HTR-8/SVneo (cell line): ENCODE measurements around the gene ANKRD11.
"Not testable (repeated sequence)": the region's sequence is repeated elsewhere in the genome, so short reads cannot be mapped to it uniquely, and the experiment has no call there.

ENCODE experiments used
- DNase-seq: peaks from one replicate; pipeline ENCODE4 v3.0.0; 2011; ENCODE audit warnings: low spot score, mixed read lengths; ENCODE audit not compliant: insufficient read length
- FAIRE-seq: peaks from 2 replicates; lab custom pipeline; 2011; peaks lifted over from hg19 to GRCh38; lab: Jason Lieb, UNC

The ANKRD11 gene

DNA sequence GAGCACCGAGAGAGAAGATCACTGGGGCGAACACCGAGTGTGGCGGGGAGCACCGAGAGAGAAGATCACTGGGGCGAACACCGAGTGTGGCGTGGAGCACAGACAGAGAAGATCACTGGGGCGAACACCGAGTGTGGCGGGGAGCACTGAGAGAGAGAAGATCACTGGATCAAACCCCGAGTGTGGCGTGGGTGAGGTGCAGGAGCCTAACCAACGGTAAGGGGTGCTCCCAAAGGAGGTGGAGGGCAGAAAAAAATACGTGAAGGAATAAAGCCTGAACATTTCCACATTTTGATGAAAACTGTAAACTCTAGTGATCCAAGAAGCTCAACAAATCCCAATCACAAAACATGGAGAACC lies 100.2 kb downstream of the ANKRD11 start:
- not testable (repeated sequence) for FAIRE-seq, DNase-seq

DNA sequence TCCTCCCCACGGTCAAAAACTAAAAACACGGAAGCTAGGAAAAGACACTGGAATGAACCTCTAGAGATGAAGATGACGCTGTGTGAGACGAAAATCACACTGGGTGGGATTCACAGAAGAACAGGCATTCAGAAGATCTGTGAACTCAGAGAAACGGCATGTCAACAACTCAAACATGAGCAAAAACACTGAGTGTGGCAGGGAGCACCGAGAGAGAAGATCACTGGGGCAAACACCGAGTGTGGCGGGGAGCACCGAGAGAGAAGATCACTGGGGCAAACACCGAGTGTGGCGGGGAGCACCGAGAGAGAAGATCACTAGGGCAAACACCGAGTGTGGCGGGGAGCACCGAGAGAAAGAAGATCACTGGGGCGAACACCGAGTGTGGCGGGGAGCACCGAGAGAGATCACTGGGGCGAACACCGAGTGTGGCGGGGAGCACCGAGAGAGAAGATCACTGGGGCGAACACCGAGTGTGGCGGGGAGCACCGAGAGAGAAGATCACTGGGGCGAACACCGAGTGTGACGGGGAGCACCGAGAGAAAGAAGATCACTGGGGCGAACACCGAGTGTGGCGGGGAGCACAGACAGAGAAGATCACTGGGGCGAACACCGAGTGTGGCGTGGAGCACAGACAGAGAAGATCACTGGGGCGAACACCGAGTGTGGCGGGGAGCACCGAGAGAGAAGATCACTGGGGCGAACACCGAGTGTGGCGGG lies 100.7 kb downstream of the ANKRD11 start:
- not testable (repeated sequence) for DNase-seq, FAIRE-seq

DNA sequence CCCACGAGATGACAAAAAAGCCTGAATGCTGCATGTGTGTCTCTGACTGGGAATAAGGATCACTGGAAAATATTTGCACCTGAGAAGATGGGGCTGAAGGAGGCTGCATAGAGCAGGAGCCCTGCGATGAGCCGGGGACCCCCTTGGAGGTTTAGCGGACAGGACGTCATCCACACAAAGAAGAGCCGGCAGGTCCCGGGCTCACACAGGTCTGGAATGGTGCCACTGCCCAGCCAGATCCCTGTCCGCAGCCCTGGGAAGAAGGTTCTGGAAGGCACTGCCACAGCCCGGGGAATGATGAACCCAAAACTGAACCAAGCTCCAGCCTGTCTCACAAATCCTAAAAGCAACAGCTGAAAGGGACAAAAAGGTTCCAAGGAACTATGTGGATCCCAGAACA lies 101.8 kb downstream of the ANKRD11 start:
- DNase-seq (no peak), FAIRE-seq (no peak)

DNA sequence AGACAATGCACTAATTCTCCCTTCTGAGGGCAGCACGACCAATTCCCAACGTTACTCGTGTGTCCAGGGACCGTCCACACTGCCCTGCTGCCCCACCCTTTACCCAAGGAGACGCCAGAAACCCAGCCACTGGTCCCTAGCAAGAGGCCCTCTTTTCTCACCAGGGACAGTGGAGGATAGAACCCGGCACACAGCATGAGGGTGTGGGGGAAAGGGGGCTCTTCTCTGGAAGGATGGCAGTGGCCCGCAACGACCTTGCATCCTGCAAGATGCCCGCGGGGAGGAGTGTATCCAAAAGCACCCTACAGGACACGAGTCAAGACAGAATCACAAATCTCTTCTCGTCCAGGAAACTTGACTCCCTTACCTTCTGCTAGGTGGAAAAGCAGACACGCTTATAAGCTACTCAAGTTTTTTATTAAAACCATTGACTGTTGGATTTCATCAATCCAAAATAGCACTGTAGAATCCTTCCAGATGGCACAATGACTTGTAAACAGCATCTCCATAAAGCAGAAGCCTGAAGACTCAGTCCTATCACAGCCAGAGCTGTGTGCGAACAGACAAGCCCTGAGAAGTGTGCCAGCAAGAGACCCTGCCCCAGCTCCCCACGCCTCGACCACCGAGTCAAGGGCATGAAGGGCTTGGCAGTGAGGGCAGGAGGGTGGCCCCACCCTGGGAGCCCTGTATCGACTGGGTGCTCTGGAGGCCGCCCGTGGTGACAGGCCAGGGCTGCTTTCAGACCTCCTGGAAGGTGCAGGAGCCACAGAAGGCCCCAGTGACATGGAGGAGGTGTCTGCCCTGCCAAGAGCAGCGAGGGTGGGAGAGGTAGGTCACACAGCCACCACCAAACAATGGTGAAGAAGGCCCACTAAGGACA lies 103.8 kb downstream of the ANKRD11 start:
- no peak for DNase-seq
- FAIRE-seq = no peak

DNA sequence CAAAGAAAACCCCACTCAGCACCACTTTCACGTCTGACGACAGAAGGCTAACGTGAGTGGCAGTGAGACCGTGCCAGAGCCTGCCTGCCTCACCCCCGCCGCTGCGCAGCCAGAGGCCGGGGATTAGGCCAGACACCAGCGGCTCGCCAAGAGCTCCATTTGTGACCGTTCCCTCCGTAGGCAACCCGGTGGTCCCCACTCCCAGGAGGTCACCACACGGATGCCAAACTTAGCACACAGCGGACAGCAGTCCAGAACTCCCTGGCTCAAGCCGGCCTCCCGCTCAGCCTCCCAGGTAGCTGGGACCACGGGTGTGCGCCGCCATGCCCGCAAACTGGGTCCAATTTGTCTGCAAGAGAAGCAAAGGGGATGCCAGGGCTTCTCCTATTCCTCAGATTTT lies 104.6 kb downstream of the ANKRD11 start:
- no peak for DNase-seq
- FAIRE-seq = no peak

DNA sequence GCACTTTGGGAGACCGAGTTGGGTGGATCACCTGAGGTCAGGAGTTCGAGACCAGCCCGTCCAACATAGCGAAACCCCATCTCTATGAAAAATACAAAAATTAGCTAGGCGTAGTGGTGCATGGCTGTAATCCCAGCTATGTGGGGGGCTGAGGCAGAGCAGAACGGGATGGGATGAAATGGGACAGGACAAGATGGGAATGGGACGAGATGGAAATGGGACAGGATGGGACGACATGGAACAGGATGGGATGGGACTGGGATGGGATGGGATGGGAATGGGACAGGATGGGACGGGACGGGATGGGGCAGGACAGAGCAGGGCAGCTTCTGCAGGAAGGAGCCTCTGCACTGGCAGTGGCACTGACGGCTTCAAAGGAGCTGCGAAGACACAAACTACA lies 106.1 kb downstream of the ANKRD11 start:
- FAIRE-seq (no peak), DNase-seq (no peak)

DNA sequence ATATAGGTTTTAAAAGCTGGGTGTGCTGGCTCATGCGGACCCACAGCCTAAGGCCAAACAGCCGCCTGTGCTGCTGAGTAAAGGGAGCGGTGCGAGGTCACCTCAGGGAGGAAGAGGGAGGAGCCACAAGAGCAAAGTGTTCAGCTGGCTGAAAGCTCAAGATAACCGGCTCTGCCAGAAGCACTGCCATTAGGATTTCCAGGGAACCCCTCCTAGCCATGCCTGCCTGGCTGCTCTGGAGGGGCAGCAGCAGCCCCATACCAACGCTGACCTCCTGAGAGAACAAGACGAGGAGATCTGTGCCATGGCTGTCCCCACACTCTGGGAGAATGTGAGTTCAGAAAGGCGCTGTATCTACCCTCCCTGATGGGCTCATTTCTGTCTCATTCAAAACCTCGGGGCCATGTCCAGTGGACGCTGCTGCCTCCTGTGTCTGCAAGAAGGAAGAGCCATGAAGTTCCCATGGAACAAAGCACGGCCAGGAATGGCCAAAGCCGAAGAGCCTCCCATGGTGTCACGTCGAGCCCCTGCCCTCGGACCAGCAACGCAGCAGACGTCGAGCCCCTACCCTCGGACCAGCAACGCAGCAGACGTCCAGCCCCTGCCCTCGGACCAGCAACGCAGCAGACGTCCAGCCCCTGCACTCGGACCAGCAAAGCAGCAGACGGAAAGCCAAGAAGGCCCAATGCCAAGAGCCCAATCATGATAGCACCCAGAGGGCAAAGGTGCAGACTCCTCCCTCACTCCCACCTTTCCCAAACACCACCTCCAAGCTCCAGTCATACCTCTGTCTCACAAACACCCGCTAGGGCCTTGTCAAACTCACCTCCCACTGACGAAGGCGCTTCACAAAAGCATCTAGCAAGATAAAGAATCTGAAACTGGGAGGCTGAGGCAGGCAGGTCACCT lies 107.0 kb downstream of the ANKRD11 start:
- no peak for DNase-seq
- FAIRE-seq = no peak

DNA sequence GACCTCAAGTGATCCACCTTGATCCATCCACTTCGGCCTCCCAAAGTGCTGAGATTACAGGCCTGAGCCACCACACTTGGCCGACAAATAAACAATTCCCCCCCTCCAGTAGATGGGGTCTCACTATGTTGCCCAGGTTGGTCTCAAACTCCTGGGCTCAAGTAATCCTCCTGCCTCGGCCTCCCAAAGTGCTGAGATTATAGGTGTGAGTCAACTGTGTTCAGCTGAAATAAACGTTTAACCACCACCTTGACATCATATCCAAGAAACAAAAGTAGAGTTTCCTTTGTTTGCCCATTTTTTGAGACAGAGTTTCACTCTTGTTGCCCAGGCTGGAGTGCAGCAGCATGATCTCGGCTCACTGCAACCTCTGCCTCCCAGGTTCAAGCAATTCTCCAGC lies 107.8 kb downstream of the ANKRD11 start:
- not testable (repeated sequence) for DNase-seq, FAIRE-seq

DNA sequence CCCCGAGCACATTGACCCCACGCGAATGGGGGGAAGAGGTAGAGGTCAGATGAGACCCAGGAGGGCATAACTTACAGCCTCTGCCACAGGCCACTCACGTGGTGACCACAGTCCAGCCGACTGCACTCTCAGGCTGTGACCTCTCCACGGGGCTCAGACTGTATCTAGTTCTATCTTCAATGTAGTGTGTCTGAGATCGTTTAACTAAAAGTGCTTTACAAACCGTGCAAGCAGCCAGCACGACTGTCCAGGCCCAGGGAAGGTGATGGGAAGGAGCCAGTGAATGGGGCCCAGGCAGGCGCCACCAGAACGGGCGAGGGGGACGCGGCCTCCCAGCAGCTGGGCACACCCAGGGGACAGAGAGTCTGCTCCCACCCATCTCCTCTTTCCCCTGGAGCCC lies 108.6 kb downstream of the ANKRD11 start:
- FAIRE-seq (no peak), DNase-seq (no peak)

DNA sequence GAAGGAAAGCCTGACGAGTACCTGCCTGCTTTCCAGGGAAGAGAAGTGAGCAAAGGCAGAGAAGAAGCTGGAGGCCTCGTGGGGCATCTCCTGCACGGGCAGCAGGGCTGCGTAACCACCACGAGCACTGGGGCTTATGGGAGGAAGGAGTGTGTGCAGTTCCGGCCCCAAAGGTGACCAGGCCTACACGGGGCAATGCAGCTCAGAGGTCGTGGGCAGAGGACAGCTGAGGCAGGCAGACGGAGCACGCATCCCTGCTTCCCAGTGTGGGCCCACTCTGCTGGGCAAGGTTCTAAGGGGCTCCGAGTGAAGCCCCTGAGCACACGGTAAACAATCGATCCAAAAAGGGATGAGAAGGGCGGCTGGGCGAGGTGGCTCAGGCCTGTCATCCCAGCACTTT lies 109.7 kb downstream of the ANKRD11 start:
- FAIRE-seq = no peak

DNA sequence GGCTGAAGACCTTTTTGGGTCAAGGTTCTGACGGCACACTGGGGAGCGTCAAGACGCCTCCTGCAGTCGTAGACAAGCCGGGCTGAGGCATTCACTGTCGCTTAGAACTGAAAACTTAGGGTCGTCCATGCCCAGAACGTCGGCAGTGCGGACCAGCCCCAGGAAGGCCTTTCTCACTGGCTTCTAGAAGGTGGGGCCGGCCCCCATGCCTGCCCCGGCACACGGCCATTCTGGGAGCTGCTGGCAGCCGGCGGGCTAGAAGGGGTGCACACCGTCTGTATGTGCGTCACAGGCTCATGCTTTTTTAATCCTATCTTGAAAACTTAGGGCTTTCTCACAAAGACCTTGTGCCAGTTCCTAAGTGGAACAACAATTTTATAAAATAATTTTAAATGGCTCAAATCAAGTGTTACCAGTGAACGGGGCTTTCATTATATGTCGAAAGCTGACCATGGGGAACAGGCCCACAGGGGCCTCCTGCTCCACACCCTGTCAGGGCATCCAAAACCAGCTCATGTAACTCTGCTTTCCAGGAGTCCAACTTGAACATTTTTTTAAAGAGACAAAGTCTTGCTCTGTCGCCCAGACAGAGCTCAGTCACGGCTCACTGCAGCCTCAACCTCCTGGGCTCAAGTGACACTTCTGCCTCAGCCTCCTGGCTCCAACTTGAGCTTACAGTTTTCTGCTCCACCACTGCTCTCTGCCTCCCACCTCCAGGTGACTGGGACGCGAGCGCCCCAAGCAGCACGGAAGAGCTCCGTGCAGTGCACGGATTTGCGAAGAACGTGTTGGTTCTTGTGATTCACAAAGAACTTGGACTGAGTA lies 111.2 kb downstream of the ANKRD11 start:
- FAIRE-seq = no peak
- DNase-seq = no peak

More for the DNA sequence above, 109.7 kb downstream of the ANKRD11 start:
- no peak for DNase-seq

DNA sequence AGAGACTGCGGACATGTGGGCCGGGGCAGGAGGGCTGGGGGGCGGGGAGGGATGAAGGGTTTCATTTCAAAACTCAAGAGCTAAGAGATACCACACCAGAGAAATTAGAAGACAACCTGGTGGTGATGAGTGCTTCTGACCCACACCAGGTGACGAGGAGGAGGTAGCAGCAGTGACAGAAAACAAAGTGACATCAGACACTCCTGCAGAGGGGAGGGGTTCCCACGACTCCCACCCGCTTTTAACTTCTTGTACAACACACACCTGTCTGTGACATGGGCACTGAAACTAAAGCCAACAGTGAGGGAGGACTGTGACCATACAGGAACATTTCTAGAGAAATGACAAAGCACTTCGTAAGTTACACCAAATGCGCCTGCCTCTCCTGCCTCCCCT lies 112.9 kb downstream of the ANKRD11 start:
- FAIRE-seq (no peak), DNase-seq (no peak)

DNA sequence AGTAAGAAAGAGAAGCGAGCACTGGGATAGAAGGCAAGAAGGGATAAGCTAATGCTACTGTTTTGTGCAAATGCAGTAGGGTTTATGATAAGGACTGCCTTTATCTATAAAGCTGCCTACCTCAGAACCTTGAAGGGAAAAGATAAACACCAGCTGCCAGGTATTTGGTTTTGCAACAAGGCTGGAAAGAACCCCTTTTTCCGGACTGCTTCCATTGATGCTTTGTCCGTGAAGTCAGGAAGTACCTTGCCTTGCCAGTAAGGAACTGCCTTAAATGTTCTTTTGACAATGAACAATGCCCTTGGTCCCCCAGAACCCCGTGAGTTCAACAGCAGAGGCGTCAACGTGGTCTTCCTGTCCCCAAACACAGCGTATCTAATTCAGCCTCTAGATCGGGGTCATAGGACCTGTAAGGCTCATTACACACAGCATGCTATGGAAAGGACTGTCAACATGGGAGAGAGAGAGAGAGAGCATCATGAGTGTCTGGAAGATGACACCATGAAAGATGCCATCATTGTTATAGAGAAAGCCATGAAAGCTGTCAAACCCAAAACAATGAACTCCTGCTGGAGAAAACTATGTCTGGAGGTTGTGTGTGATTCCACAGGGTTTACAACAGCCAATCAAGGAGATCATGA lies 113.4 kb downstream of the ANKRD11 start:
- no peak for FAIRE-seq
- DNase-seq = no peak

DNA sequence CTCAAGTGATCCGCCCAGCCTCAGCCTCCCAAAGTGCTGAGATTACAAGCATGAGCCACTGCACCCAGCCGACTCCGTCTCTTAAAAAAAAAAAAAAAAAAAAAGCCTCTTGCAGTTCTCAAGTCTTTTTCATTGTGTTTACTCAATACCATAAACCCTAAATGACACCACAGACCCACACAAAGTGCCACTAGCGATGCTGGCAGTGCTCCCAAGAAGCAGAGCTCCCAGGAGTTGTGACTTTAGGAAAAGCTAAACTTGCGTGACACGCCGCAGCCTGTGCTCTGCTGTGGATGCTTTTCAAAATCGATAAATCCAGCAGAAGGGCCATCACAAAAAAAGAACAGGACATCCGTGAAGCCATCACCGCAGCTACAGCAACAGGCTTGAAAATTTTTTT lies 114.7 kb downstream of the ANKRD11 start:
- FAIRE-seq (no peak), DNase-seq (no peak)

DNA sequence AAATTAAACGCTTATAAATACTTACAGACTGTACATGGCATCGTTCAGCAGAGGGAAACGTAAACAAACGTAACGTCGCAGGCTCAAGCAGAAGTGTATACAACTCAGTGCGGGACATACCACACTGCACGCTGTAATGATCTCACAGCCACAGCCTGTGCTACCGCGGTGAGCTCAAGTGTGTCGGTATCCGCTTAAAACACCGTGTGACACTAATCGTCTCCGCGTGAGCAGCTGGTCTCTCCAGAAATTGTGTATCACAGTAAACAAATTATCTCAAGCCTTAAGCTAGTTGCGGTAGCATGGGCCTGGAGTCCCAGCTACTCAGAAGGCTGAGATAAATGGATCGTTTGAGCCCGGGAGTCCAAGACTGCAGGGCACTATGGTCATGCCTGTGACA lies 115.3 kb downstream of the ANKRD11 start:
- FAIRE-seq = no peak
- DNase-seq = no peak

DNA sequence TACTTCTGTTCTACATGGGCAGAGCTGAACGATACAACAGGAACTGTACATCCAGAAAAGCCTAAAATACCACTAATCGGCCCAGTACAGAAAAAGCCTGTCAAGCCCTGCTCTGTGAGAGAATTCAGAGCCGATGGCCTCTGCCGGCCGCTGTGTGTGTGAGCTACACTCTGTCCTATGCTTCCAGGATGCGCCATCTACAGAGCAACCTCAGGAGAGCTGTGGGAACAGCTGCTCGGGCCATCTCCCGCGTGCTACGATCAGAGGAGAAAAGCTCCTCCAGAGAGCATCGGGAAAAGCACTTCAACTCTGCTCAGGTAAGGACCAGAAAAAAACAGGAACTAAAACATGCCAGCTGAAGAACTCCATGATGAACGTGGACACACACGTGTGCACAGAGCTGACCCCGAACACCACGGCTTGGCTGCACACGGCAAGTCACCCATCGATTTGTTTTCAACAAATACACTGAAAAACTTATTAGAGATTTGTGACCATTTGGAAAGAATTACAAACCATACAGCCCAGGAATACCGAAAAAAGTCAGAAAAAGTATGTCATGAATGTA lies 115.9 kb downstream of the ANKRD11 start:
- DNase-seq (no peak), FAIRE-seq (no peak)

DNA sequence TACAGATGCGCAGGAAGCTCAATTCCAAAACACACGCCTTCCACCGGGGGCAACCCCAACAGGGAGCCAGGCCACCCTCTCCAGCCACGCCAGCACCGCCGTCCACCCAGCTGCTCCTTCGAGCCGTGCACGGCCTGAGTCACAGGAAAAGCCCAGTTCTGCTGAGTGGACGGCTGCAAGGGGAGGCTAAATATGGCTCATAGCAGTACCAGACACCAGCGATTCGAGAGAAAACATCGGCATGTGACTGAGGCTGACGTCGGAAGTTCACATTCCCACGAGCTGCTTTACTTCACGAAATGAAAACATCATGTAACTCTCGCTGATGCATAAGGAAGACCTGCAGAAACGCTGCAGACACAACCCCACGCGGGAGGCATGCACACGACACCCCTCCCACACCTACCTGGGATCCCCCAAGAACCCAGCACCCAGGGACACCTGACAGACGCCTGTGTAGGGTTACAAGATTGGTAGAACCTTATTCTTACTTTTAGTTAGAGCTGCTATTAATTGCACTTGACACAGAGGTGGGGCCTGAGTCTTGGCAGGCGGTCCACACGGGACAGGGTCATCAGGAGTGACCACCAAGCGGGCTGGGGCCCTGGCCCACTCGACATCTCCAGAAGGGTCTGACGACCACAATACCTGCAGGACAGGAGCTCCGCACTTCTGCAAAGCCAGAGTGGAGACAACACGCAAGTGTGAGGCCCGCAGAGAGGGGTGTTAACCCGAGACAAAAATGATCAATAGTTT lies 116.8 kb downstream of the ANKRD11 start:
- FAIRE-seq (no peak), DNase-seq (no peak)

DNA sequence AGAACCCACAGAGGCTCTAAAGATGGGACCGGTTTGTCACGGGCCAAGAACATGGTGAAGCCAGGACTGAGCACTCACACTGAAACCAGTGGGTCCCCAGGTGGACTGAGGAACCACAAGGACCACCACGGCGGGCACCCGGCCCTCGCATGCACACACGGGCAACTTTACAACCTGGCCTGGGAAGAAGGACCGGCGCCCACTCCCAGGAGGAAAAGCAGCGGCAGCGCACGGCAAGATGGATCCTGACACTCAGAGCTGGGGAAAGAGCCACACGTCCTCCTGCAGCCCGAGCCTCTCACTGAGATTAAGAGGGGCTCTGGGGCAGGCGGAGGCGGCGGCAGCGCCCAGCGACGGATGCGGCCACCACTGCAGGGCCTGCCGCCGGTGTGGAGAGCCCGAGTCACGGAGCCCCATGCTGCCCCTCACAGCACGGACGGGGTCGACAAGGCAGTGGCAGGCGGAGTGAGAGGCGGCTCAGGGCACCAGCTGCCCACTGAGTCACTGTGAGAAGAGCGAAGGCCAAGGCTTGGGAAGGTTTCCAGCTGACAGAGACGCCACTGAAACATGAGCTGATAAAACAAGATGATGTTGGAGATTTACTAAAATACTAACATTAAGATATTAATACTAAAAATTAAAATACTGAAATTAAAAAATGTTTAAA lies 118.3 kb downstream of the ANKRD11 start:
- FAIRE-seq (no peak), DNase-seq (no peak)
